Activated T-helper 9 cell treated with anti-CD3 and anti-CD28 coated beads, Interleukin-2, amount 50 U/mL, for 16 hours (primary cell): Measurements from ENCODE around the gene GPR152.
"Not testable (repeated sequence)": the region's sequence is repeated elsewhere in the genome, so short reads cannot be mapped to it uniquely, and the experiment has no call there.

Experiments used
- DNase-seq: peaks from one replicate; pipeline ENCODE4 v3.0.0-alpha.2; 2020; ENCODE audit warnings: low read depth

The GPR152 gene

DNA sequence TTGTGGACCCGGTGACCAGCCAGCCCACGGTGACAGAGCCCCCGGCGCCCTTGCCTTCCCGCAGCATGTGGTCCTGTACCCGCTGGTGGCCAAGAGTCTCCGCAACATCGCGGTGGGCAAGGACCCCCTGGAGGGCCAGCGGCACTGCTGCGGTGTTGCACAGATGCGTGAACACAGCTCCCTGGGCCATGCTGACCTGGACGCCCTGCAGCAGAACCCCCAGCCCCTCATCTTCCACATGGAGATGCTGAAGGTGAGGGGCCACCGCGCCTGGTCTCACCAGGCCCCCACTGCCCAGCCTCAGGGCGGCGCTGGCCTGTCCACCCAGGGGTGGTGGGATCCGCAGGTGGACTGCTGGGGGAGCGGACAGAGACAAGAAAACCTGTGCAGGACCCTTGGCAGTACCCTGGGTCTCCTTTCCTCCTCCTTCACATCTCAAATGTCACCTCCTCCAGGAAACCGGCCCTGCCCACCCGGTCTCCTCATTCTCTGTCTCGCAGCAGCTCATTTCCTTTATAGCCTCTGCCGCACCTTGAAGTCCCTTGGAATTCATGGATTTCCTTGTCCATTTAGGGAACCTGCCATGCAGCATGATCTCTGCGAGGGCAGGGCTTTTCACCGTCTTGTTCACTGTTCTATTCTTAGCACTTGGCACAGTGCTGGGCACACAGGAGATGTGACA, 36.8 kb upstream of the GPR152 start:
- DNase-seq, result no peak

DNA sequence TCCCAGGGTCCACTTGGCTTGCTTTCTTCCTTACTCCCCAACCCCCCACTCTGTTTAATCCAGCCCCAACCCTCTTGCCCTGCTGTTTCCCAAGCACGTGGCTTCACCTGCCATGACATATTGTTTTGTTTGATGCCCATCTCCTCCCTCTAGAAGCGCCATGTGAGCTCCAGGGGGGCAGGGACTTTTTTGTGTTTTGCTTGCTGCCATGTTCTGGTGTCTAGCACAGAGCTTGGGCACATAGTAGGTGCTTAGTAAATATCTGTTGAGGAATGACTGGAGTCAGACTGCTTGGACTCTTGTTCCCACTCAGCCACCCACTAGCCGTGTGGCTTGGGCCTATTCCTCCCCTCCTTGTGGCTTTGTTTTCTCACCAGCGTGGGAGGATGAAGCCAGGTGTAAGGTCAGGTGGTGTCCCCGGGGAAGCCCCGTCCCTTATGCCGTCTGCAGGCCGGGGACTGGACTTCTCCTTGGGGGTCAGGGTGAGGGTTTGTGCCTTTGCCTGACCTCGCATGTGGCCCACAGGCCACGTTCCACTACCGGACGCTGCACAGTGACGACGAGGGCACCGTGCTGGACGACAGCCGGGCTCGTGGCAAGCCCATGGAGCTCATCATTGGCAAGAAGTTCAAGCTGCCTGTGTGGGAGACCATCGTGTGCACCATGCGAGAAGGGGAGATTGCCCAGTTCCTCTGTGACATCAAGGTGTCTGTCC, 34.1 kb upstream of the GPR152 start:
- peak; percentile 50 for DNase-seq

GRCh38 chr11:67485873-67486361, 33.4 kb upstream of the GPR152 start:
- DNase-seq, result not testable (repeated sequence)

- DNase-seq, result peak; percentile 54
Measured at GRCh38 chr11:67484847-67485311, 32.4 kb upstream of the GPR152 start.

DNA sequence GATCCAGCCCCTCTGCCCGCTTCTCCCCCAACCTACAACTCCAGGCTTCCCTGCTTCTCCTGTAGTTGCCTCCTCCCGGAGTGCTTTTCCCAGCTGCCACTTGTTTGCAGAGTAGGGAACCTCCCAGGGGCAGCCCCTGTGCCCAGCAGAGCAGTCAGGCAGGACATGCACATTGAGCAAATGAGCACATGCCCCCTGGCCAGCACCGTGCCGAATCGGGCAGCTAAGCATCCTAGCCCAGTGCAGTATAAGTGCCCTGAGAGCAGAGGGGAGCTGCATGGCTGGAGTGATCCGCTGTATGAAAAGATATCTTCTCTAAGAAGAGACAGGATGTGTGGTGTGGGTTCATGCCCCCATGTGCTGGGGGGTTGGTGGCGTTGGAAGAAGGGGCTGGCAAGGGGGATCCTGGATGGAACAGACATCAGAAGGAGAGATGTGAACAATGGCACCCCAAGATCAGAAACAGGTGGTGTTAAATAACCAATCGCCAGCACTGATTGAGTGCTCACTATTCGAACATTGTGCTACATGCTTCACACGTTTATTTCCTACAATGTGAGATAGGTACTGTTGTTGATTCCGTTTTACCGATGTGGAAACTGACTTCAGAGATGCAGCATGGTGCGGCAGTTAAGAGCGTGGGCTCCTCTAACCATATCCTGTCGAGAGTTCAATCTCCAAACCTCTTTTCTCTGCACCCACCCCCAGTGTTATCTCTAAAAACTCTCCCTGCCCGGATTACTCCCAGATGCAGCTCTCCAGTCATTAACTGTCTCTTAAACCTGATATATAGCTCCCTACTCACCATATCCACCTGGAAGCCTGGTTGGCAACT, 31.5 kb upstream of the GPR152 start:
- no peak for DNase-seq

DNA sequence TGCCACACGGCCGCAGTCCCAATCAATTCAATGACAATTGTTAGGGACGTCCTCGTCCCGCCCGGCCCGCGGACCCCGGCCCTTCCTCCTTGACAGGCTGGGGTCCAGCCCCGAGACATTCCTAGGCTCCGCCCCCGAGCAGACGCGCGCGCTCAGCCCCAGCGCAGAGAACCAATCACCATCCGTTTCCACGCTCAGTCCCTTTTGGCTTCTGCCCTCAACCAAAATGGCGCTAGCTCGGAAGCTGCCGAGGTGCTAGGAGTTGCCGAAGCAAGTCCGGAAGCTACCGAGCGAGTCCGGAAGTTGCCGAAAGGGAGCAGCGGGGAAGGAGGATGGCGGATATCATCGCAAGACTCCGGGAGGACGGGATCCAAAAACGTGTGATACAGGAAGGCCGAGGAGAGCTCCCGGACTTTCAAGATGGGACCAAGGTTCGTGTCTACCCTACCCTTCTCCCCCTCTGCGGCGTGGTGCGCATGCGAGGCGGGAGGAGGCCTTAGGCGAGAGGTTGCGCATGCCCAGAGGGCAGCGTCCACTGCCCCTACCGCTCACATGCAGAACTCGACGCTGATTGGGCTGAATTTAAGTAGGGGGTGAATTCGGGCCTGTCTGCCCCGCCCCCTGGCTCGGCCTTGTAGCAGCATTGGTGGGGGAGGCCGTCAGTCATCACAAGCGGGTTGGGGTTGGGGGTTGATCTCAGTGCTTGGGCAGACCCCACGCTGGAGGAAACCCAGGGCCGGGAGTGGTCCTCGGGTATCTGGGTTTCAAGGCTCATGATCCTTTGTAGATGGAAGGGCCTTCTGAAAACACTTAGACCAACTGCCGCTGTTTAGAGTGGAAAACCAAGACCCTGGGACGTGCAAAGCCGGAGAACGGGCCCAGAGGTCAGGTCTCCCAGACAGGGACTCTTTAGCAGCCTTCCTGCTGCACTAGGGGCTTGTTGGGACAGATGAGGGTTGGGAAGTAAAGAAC, 30.6 kb upstream of the GPR152 start, which contains the start of gene AIP:
Gene AIP, plus strand, starts transcription at position 200 of the 972 bp plus-strand sequence. Its CDS starts 133 bp downstream, at position 333.
- DNase-seq, result peak; percentile 93

DNA sequence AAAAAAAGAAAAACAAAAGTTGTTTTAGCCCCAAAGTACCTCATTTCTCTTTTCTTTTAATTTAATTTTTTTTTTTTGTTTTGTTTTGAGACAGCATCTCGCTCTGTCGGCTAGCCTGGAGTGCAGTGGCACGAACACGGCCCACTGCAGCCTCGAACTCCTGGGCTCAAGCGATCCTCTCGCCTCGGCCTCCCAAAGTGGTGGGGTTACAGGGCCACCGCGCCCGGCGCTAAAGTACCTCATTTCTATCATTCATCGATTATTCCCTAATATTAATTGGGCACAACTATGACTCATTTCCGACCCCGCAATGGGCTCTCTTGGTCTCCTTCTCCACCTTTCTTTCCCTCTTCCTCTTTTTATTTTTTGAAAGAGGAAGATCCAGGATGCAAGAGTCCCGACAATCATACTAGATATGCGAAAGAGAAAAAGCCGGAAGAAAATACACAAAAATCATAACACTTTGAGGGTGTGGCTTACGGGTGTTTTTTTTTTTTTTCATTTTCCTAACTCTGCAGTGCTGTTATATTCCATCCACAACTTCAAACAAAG, 29.8 kb upstream of the GPR152 start:
- DNase-seq, result no peak

- DNase-seq, result not testable (repeated sequence)
Measured at GRCh38 chr11:67477344-67478050, 25.0 kb upstream of the GPR152 start.

DNA sequence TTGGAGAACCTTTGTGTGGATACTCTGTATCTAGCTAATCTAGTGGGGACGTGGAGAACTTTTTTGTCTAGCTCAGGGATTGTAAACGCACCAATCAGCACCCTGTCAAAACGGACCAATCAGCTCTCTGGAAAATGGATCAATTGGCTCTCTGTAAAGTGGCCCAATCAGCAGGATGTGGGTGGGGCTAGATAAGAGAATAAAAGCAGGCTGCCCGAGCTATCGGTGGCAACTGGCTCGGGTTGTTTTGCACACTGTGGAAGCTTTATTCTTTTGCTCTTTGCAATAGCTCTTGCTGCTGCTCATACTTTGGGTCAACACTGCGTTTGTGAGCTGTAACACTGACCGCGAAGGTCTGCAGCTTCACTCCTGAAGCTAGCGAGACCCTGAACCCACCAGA, 24.2 kb upstream of the GPR152 start:
- DNase-seq, result not testable (repeated sequence)

DNA sequence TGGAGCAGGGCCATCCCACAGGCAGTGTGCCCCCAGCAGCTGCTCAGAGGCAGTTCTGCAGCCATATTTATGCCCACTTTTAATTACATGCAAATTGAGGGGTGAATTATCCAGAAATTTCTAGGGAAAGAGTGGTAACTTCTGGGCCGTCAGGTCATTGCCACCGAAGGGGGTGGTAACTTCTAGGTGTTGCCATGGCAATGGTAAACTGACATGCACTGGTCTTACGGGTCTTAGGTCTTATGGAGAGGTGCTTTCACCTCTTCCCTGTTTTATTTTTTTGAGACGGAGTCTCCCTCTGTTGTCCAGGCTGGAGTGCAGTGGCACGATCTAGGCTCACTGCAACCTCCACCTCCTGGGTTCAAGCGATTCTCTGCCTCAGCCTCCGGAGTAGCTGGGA, 20.4 kb upstream of the GPR152 start:
- DNase-seq, result no peak

GRCh38 chr11:67470337-67471002, 17.9 kb upstream of the GPR152 start:
- DNase-seq, result no peak

- DNase-seq, result no peak
Measured at GRCh38 chr11:67469508-67469811, 16.9 kb upstream of the GPR152 start.

DNA sequence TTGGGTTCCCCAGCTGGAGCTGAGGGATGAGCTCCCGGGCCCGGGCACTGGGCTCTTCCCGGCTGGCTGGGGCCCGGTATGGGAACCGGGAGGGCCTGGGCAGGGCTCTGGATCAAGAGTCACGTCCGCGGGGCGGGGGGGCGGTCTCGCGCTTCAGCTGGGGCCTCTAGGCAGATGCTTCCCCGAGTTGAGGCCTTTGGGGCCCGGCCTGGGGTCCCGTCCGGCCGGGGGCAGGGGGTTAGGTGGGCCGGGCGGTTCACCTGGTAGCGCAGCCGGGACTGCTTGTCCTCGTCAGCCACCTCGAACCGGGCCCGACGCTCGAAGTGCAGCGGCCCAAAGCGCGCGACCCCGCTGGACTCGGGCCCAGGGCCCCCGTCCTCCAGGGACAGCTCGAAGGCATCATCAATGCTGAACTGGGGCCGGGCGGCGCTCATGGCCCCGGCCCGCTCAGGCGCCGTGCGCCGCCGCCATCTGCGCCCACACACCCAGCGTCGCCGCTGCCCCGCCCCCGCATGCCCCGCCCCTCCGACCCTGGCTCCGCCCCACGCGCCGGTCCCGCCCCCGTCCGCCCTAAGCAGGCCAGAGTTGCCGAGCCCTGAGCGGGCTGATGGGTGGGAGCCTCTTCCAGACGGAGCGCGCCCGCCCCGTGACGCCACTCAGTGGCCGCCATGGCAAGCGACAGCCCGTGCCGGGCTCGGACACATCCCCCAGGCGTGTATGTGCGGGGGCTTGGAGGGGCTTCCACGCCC, 16.4 kb upstream of the GPR152 start, which contains the start of gene TMEM134:
Gene TMEM134, minus strand, starts transcription at position 493 of the 749 bp plus-strand sequence. Its CDS starts 59 bp downstream, at position 434.
- peak; percentile 88 for DNase-seq

DNA sequence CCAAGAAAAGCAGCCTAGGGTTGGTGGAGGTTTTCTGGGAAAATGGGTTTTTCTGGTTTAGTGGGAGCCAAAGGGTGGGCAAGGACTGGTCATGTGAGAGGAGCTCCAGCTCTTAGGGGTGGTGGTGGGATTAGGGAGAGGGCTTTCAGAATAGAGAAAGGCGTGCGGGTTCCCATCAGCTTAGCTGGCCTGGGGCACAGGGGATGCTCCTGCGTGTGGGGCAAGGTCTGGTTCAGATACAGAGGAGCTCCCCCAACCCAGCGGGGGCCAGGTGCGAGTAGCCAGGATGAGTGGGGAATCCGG, 15.9 kb upstream of the GPR152 start:
- DNase-seq, result no peak

GRCh38 chr11:67468056-67468455, 15.5 kb upstream of the GPR152 start:
- no peak for DNase-seq

DNA sequence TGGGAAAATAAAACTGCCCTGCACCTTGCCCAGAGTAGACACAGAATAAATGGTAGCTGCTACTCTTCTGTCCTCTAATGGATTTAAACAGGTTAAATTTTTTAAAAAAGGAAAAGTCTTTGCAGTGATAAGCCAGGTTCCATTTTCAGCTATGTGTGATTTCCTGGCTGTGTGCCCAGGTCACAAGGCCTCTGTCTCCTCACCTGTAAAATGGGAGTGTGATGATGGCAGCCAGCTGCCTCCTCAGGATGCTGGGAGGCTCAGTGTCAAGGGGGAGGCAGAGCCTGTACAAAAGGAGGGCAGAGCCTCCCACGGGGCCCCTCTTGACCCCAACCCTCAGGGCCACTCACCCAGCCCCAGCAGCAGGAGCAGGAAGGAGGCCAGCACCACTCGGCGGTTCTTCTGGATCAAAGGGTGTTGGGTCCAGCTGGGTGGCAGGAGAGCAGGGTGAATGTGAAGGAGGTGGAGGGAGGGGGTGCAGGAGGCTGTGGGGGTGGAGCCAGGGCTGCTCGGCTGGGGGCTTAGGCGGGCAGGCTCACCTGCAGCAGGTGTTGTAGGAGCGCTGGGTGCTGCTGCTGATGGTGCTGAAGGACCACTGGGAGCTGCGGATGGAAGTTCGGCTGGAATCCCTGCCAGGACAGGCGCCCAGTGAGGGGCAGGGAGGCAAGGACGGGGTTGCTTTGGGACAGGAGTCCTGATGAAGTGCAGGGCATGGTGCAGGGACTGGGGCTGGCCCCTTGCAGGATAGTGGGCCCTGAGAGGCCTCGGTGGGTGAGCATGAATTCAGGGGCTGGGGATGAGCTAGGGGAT, 14.6 kb upstream of the GPR152 start:
- DNase-seq, result no peak

DNA sequence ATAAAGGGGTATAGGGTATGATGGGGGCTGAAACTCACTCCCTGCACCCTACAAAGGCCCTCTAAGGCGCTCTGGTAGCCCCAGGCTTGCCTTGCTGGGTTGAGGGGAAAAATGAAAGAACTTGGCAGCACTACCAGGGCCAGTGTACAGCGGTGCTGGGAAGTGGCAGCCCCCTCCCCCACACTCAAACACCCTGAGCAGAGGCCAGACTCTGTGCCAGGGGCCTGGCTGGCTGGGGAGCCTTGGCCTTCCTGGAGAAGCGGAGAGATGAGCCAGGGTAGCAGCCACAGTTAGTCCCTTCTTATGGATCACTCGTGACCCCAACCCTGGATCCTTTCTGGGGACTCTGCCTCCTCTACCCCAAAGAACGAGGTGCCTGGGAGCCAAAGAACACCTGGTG, 13.8 kb upstream of the GPR152 start:
- no peak for DNase-seq

- DNase-seq, result not testable (repeated sequence)
Measured at GRCh38 chr11:67465530-67465929, 13.0 kb upstream of the GPR152 start.
